Measurements from ENCODE around the gene COA5. TPM values are rescaled to one million over a fixed set of nuclear protein-coding genes. Genes with fewer than 3 reads are reported as not detected.

COA5 gene
- total RNA-seq, 1 experiment from 2014 or later = 18.6 TPM

- peak; percentile 68 to 99 (median 97) for TF ChIP-seq CTCF (IDR thresholded peaks at IDR 0.05 in 2 of 3, conservative IDR thresholded peaks at IDR 0.05 in 1 of 3; ENCODE audit: borderline replicate concordance in 1 of 3, insufficient read depth in 1 of 3, low read depth in 2 of 3, low read length in 2 of 3)
Observed at GRCh38 chr2:98569197-98569793, 39.0 kb downstream of the COA5 start (continued).

- no peaks in the 10 kb centered on the region for H4K20me1 ChIP-seq (ENCODE audit: insufficient read depth)
- no peaks in the 10 kb centered on the region for H3K27me3 ChIP-seq (ENCODE audit: insufficient read depth, low read length)
- H3K9ac ChIP-seq (ENCODE audit: low read length) = no peak overlapping the region
- no peaks in the 10 kb centered on the region for H3K9me2 ChIP-seq (ENCODE audit: insufficient read depth)
- no peak overlapping the region for H2AFZ ChIP-seq (ENCODE audit: low read depth, low read length, poor library complexity, severe bottlenecking)
- POLR2A ChIA-PET = no interaction called here
- TF ChIP-seq RAD21 (IDR thresholded peaks at IDR 0.05; ENCODE audit: low read depth) = no peak
- no peak for TF ChIP-seq ATF3 (IDR thresholded peaks at IDR 0.05)
- TF ChIP-seq ELF1 (IDR thresholded peaks at IDR 0.05; ENCODE audit: borderline replicate concordance, low read depth) = no peak
- no peak for TF ChIP-seq YY1 (IDR thresholded peaks at IDR 0.05; ENCODE audit: extremely low read depth, insufficient replicate concordance, low read depth, low read length)
- TF ChIP-seq MAX (IDR thresholded peaks at IDR 0.05) = no peak
- no peak for TF ChIP-seq SIN3A (IDR thresholded peaks at IDR 0.05; ENCODE audit: low read depth)
- no peak for TF ChIP-seq CTCF (IDR thresholded peaks at IDR 0.05 in 2 of 3, conservative IDR thresholded peaks at IDR 0.05 in 1 of 3; ENCODE audit: borderline replicate concordance in 1 of 3, insufficient read depth in 1 of 3, low read depth in 2 of 3, low read length in 2 of 3)
- TF ChIP-seq JUND (IDR thresholded peaks at IDR 0.05) = no peak
- no peak for TF ChIP-seq ZNF274 (IDR thresholded peaks at IDR 0.05; ENCODE audit: low read depth, low read length)
- no peak for TF ChIP-seq TCF7L2 (IDR thresholded peaks at IDR 0.05; ENCODE audit: borderline replicate concordance, extremely low read depth, insufficient read depth, insufficient read length)
- TF ChIP-seq SRF (IDR thresholded peaks at IDR 0.05; ENCODE audit: low read depth) = no peak
- no peak for TF ChIP-seq POLR2AphosphoS5 (IDR thresholded peaks at IDR 0.05; ENCODE audit: low read depth, low read length)
- no peak for TF ChIP-seq ZFX (IDR thresholded peaks at IDR 0.05)
- no peaks in the 10 kb centered on the region for H3K79me2 ChIP-seq (ENCODE audit: insufficient read depth, low read length)
- DNase-seq (ENCODE audit: low read depth, low spot score) = no peak
- peaks cover 0 to 10% of the 10 kb centered on the region in 2 experiments; a peak in 1 of 4 replicates for H3K36me3 ChIP-seq (ENCODE audit: control insufficient read depth in 1 of 2, insufficient read depth in 2 of 2, low read length in 2 of 2)
- ATAC-seq = no peak
- no peaks in the 10 kb centered on the region for H3K4me1 ChIP-seq (ENCODE audit: control insufficient read depth in 1 of 2, insufficient read depth in 2 of 2, low read length in 2 of 2)
- H3K4me3 ChIP-seq (replicated peaks in 1 of 2; ENCODE audit: low read depth in 1 of 2, low read length in 2 of 2) = no peak overlapping the region
- CTCF ChIA-PET = interaction anchor here (0.6 to 1.2 kb wide), 3 partner anchors 9 to 17 kb away, joined by 3 to 11 read pairs (median 3); no protein-coding TSS in a partner anchor
- H3K9me3 ChIP-seq (ENCODE audit: control insufficient read depth in 1 of 2, insufficient read depth in 1 of 2, low read depth in 1 of 2, low read length in 2 of 2) = no peaks in the 10 kb centered on the region
- no peak overlapping the region for H3K27ac ChIP-seq (ENCODE audit: low read depth, low read length)
- BruUV-seq (replicated peaks) = no TSS peak
- H3K4me2 ChIP-seq (ENCODE audit: low read length) = no peak overlapping the region
- intact Hi-C loops (cut with micrococcal nuclease) = no loop called here
- RAD21 ChIA-PET (ENCODE audit: low non-redundant PET in 1 of 2, low total read pairs in 2 of 2, uncharacterized antibody in 2 of 2, unreplicated experiment in 2 of 2) = no interaction called here
Observed at GRCh38 chr2:98568161-98568956, 40.0 kb downstream of the COA5 start.

Data from HCT116 (cell line).